ENCODE data around the gene CEMP1.

Gene CEMP1

DNA sequence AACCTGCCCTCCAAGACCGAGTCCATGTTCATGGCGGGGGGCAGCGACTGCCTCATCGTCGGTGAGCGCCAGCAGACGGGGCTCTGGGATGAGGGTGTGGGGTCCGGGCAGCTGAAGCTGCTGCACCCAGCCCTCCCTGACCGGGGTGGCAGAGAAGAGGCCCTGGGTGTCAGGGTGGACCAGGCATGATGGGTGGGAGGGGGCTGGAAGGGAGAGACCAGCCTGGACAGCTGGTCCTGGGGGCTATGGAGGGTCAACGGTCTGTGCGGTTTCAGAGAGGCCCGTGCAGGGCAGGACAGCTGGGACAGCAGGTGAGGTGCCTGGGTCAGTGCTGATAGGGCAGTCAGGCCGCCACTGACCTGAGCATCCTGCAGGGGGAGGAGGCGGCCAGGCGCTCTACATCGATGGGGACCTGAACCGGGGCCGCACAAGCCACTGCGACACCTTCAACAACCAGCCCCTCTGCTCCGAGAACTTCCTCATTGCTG lies 30.7 kb downstream of the CEMP1 start:
- WGBS: 87% methylated on average over 20 of the region's 20 CpGs
- no peaks in the 10 kb centered on the region for H3K9me3 ChIP-seq (ENCODE audit: control insufficient read depth, low read length)
- no peak overlapping the region for H2AFZ ChIP-seq (ENCODE audit: low read depth, low read length)
- no peaks in the 10 kb centered on the region for H3K27me3 ChIP-seq (ENCODE audit: control insufficient read depth in 1 of 2, insufficient read depth in 1 of 2, low read length in 2 of 2)
- H4K91ac ChIP-seq (ENCODE audit: low read length): peak overlapping the region; percentile 18
- H4K8ac ChIP-seq (ENCODE audit: low read length): no peak overlapping the region
- no peak overlapping the region for H2BK120ac ChIP-seq (ENCODE audit: low read depth, low read length)
- H3K4me1 ChIP-seq (ENCODE audit: control insufficient read depth, insufficient read depth, low read depth, low read length): peaks cover 27% of the 10 kb centered on the region
- peaks cover 24 to 53% of the 10 kb centered on the region in 2 experiments for H3K36me3 ChIP-seq (ENCODE audit: control insufficient read depth in 1 of 2, insufficient read depth in 2 of 2, low read depth in 1 of 2, low read length in 2 of 2)
- H2BK15ac ChIP-seq (ENCODE audit: low read depth, poor library complexity, severe bottlenecking): no peak overlapping the region
- no peak for DNase-seq
- peaks cover 15% of the 10 kb centered on the region for H3K79me1 ChIP-seq (replicated peaks; ENCODE audit: low read length, poor library complexity, severe bottlenecking)
- no peak overlapping the region for H2BK5ac ChIP-seq (ENCODE audit: low read depth, low read length, poor library complexity, severe bottlenecking)
- H3K14ac ChIP-seq (ENCODE audit: low read length in 2 of 2): no peak overlapping the region
- peak overlapping the region in 1 of 2 experiments; percentile 71 for H2BK12ac ChIP-seq (ENCODE audit: low read length in 2 of 2)
- H3K18ac ChIP-seq (ENCODE audit: low read depth in 1 of 2, low read length in 2 of 2): no peak overlapping the region
- no peak overlapping the region for H3K4me2 ChIP-seq (ENCODE audit: low read length, poor library complexity, severe bottlenecking)
- no peak overlapping the region for H3K23ac ChIP-seq (ENCODE audit: low read length in 2 of 2)
- no peak overlapping the region for H3K4ac ChIP-seq (ENCODE audit: low read depth in 1 of 2, low read length in 2 of 2)
- H2AK5ac ChIP-seq (ENCODE audit: low read length, severe bottlenecking): no peak overlapping the region
- no peak overlapping the region for H3K4me3 ChIP-seq (ENCODE audit: insufficient read depth in 1 of 2, low read depth in 1 of 2, low read length in 2 of 2)
- no peak overlapping the region for H3K27ac ChIP-seq (ENCODE audit: low read length, poor library complexity, severe bottlenecking)
- no peak overlapping the region for H3K9ac ChIP-seq (ENCODE audit: low read length)

DNA sequence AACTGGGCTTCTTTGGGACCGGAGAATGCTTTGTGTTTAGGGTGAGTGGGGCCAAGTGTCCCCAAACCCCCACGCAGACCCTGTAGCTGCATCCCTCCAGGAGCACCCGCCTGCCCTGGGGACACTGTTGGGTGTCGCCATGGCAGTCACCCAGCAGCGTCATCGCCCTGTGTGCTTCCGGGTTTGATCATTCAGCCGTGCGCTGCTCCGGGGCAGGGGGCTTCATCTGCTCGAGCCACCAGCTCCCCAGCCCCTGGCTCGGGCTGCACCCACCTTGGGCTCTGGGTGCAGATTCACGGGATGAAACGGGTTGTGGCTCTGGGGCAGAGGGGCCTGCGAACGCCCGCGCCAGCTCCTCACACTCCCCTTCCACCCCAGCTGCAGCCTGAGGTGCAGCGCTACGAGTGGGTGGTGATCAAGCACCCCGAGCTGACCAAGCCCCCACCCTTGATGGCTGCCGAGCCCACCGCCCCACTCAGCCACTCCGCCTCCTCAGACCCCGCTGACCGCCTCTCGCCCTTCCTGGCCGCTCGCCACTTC lies 31.2 kb downstream of the CEMP1 start:
- peak overlapping the region; percentile 18 for H4K91ac ChIP-seq (ENCODE audit: low read length)
- H2AFZ ChIP-seq (ENCODE audit: low read depth, low read length): no peak overlapping the region
- H2BK5ac ChIP-seq (ENCODE audit: low read depth, low read length, poor library complexity, severe bottlenecking): no peak overlapping the region
- H3K27ac ChIP-seq (ENCODE audit: low read length, poor library complexity, severe bottlenecking): no peak overlapping the region
- no peak overlapping the region for H4K8ac ChIP-seq (ENCODE audit: low read length)
- no peak overlapping the region for H3K4ac ChIP-seq (ENCODE audit: low read depth in 1 of 2, low read length in 2 of 2)
- no peak overlapping the region for H2AK5ac ChIP-seq (ENCODE audit: low read length, severe bottlenecking)
- H3K4me2 ChIP-seq (ENCODE audit: low read length, poor library complexity, severe bottlenecking): no peak overlapping the region
- H3K9ac ChIP-seq (ENCODE audit: low read length): no peak overlapping the region
- no peak for DNase-seq
- H3K27me3 ChIP-seq (ENCODE audit: control insufficient read depth in 1 of 2, insufficient read depth in 1 of 2, low read length in 2 of 2): no peaks in the 10 kb centered on the region
- no peak overlapping the region for H3K4me3 ChIP-seq (ENCODE audit: insufficient read depth in 1 of 2, low read depth in 1 of 2, low read length in 2 of 2)
- no peak overlapping the region for H3K14ac ChIP-seq (ENCODE audit: low read length in 2 of 2)
- H3K4me1 ChIP-seq (ENCODE audit: control insufficient read depth, insufficient read depth, low read depth, low read length): peaks cover 27% of the 10 kb centered on the region
- 95% methylated on average over 29 of the region's 29 CpGs for WGBS
- no peaks in the 10 kb centered on the region for H3K9me3 ChIP-seq (ENCODE audit: control insufficient read depth, low read length)
- peaks cover 24 to 53% of the 10 kb centered on the region in 2 experiments for H3K36me3 ChIP-seq (ENCODE audit: control insufficient read depth in 1 of 2, insufficient read depth in 2 of 2, low read depth in 1 of 2, low read length in 2 of 2)
- H3K18ac ChIP-seq (ENCODE audit: low read depth in 1 of 2, low read length in 2 of 2): no peak overlapping the region
- H3K23ac ChIP-seq (ENCODE audit: low read length in 2 of 2): no peak overlapping the region
- no peak overlapping the region for H2BK120ac ChIP-seq (ENCODE audit: low read depth, low read length)
- H2BK12ac ChIP-seq (ENCODE audit: low read length in 2 of 2): no peak overlapping the region
- peaks cover 15% of the 10 kb centered on the region for H3K79me1 ChIP-seq (replicated peaks; ENCODE audit: low read length, poor library complexity, severe bottlenecking)
- H2BK15ac ChIP-seq (ENCODE audit: low read depth, poor library complexity, severe bottlenecking): no peak overlapping the region

DNA sequence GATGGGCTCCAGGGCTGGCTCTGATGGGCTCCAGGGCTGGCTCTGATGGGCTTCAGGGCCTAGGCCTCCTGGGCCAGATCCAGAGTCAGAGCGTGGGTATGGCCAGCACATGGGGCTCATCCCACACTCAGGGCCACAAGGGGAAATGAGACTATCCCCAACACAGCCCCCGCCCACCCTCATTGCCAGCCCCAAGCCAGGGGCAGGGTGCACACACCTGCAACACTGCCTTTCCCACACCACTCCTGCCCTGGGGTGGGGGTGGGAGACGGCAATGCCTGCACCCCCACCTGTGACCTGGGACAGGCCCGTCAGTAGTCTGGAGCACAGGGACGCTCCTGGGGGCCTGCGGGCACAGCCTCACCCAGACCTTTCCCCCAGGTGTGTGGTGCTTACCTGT lies 31.8 kb downstream of the CEMP1 start:
- no peak overlapping the region for H3K14ac ChIP-seq (ENCODE audit: low read length in 2 of 2)
- no peak overlapping the region for H3K9ac ChIP-seq (ENCODE audit: low read length)
- H3K4me2 ChIP-seq (ENCODE audit: low read length, poor library complexity, severe bottlenecking): no peak overlapping the region
- H3K27ac ChIP-seq (ENCODE audit: low read length, poor library complexity, severe bottlenecking): no peak overlapping the region
- DNase-seq: no peak
- no peak overlapping the region for H3K4me3 ChIP-seq (ENCODE audit: insufficient read depth in 1 of 2, low read depth in 1 of 2, low read length in 2 of 2)
- H2BK15ac ChIP-seq (ENCODE audit: low read depth, poor library complexity, severe bottlenecking): no peak overlapping the region
- no peak overlapping the region for H2BK12ac ChIP-seq (ENCODE audit: low read length in 2 of 2)
- H3K23ac ChIP-seq (ENCODE audit: low read length in 2 of 2): no peak overlapping the region
- H2AK5ac ChIP-seq (ENCODE audit: low read length, severe bottlenecking): no peak overlapping the region
- peaks cover 27% of the 10 kb centered on the region for H3K4me1 ChIP-seq (ENCODE audit: control insufficient read depth, insufficient read depth, low read depth, low read length)
- no peak overlapping the region for H2BK120ac ChIP-seq (ENCODE audit: low read depth, low read length)
- no peak overlapping the region for H4K91ac ChIP-seq (ENCODE audit: low read length)
- H3K4ac ChIP-seq (ENCODE audit: low read depth in 1 of 2, low read length in 2 of 2): no peak overlapping the region
- no peak overlapping the region for H4K8ac ChIP-seq (ENCODE audit: low read length)
- peaks cover 24 to 53% of the 10 kb centered on the region in 2 experiments for H3K36me3 ChIP-seq (ENCODE audit: control insufficient read depth in 1 of 2, insufficient read depth in 2 of 2, low read depth in 1 of 2, low read length in 2 of 2)
- H3K9me3 ChIP-seq (ENCODE audit: control insufficient read depth, low read length): no peaks in the 10 kb centered on the region
- no peak overlapping the region for H3K18ac ChIP-seq (ENCODE audit: low read depth in 1 of 2, low read length in 2 of 2)
- H2AFZ ChIP-seq (ENCODE audit: low read depth, low read length): no peak overlapping the region
- 96% methylated on average over 6 of the region's 6 CpGs for WGBS
- H3K79me1 ChIP-seq (replicated peaks; ENCODE audit: low read length, poor library complexity, severe bottlenecking): peaks cover 15% of the 10 kb centered on the region
- no peaks in the 10 kb centered on the region for H3K27me3 ChIP-seq (ENCODE audit: control insufficient read depth in 1 of 2, insufficient read depth in 1 of 2, low read length in 2 of 2)
- no peak overlapping the region for H2BK5ac ChIP-seq (ENCODE audit: low read depth, low read length, poor library complexity, severe bottlenecking)

DNA sequence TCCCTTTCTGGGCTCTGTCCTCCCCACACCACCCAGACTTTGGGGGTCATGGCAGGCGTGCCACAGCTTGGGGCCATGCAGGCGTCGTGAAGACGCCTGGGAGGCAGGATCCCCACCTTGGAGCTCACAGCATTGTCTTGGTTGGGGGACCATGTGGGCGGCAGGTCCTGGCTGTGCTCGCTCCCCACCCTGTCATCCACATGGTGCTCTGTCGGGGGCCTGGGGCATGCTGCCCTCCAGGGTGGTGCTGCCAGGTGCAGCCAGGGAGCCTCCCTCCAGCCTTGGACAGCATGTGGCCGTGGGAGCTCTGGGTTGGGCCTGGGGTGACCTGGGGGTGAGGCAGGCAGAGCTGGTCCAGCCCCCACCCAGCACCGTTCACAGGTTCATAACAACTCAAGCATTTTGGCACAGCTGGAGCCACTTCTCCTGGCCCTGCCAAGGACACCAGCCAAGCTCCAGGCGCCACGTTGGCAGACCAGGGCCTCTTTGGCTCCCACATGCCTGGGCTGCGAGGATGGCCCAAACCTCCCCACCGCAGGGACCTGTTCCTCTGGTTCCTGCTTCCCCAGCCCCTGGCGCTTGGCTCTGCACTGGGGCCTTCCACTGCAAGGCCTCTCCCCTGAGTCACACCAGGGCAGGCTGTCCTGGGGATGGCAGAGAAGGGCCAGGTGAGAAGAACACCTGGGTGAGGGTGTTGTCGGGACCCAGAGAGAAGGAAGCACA lies 32.5 kb downstream of the CEMP1 start:
- Histone ChIP-seq H3K4me3 (ENCODE audit: insufficient read depth in 1 of 2, low read depth in 1 of 2, low read length in 2 of 2) (no peak overlapping the region), H4K91ac (ENCODE audit: low read length) (no peak overlapping the region)

More for the DNA sequence above, 32.5 kb downstream of the CEMP1 start:
- peaks cover 24 to 54% of the 10 kb centered on the region in 2 experiments for H3K36me3 ChIP-seq (ENCODE audit: control insufficient read depth in 1 of 2, insufficient read depth in 2 of 2, low read depth in 1 of 2, low read length in 2 of 2)
- no peak overlapping the region for H3K4me2 ChIP-seq (ENCODE audit: low read length, poor library complexity, severe bottlenecking)
- no peak overlapping the region for H3K23ac ChIP-seq (ENCODE audit: low read length in 2 of 2)
- 94% methylated on average over 14 of the region's 15 CpGs for WGBS
- no peaks in the 10 kb centered on the region for H3K9me3 ChIP-seq (ENCODE audit: control insufficient read depth, low read length)
- no peaks in the 10 kb centered on the region for H3K27me3 ChIP-seq (ENCODE audit: control insufficient read depth in 1 of 2, insufficient read depth in 1 of 2, low read length in 2 of 2)
- H3K18ac ChIP-seq (ENCODE audit: low read depth in 1 of 2, low read length in 2 of 2): no peak overlapping the region
- no peak overlapping the region for H3K9ac ChIP-seq (ENCODE audit: low read length)
- H3K4me1 ChIP-seq (ENCODE audit: control insufficient read depth, insufficient read depth, low read depth, low read length): peaks cover 27% of the 10 kb centered on the region
- H3K27ac ChIP-seq (ENCODE audit: low read length, poor library complexity, severe bottlenecking): no peak overlapping the region
- no peak overlapping the region for H2AK5ac ChIP-seq (ENCODE audit: low read length, severe bottlenecking)
- no peak overlapping the region for H2BK120ac ChIP-seq (ENCODE audit: low read depth, low read length)
- DNase-seq: no peak
- H4K8ac ChIP-seq (ENCODE audit: low read length): no peak overlapping the region
- no peak overlapping the region for H2BK15ac ChIP-seq (ENCODE audit: low read depth, poor library complexity, severe bottlenecking)
- no peak overlapping the region for H3K14ac ChIP-seq (ENCODE audit: low read length in 2 of 2)
- no peak overlapping the region for H2BK12ac ChIP-seq (ENCODE audit: low read length in 2 of 2)
- no peak overlapping the region for H2AFZ ChIP-seq (ENCODE audit: low read depth, low read length)
- peaks cover 15% of the 10 kb centered on the region for H3K79me1 ChIP-seq (replicated peaks; ENCODE audit: low read length, poor library complexity, severe bottlenecking)
- no peak overlapping the region for H3K4ac ChIP-seq (ENCODE audit: low read depth in 1 of 2, low read length in 2 of 2)
- no peak overlapping the region for H2BK5ac ChIP-seq (ENCODE audit: low read depth, low read length, poor library complexity, severe bottlenecking)
